Adrenal gland (tissue), 12 donors: ENCODE measurements around the gene DLK1. TPM values are rescaled to one million over a fixed set of nuclear protein-coding genes. Genes with fewer than 3 reads are reported as not detected.

Experiments used
- DNase-seq, 7 donors: peaks; one replicate each; pipeline ENCODE4 v3.0.0-alpha.2; 2019 to 2020
- H3K27ac ChIP-seq, 5 donors: fragments of 200-600 bp; sonication (generic) in 4 of 5; 1 replicate in 3 of 5; 2 replicates in 2 of 5; pipeline versions ENCODE4 v1.5.1 to v1.8.0; 2016 to 2020; ENCODE audit warnings: mild to moderate bottlenecking in 1 of 5
- H3K27me3 ChIP-seq: fragments of 200-600 bp; 2 replicates; pipeline ENCODE4 v1.8.0; 2021
- H3K36me3 ChIP-seq, 2 donors: fragments of 200-600 bp; replicated peaks in 1 of 2; 1 replicate in 1 of 2; 2 replicates in 1 of 2; pipeline versions ENCODE4 v1.5.1 to v1.8.0; 2018 to 2022
- H3K4me1 ChIP-seq, 2 donors: fragments of 200-600 bp; replicated peaks in 1 of 2; 1 replicate in 1 of 2; 2 replicates in 1 of 2; pipeline versions ENCODE4 v1.5.1 to v1.8.0; 2018 to 2021
- H3K4me3 ChIP-seq, 4 donors: fragments of 200-600 bp; sonication (generic) in 3 of 4; one replicate each; pipeline ENCODE4 v1.5.1; 2016 to 2018
- H3K9me3 ChIP-seq, 3 donors: fragments of 200-600 bp; sonication (generic) in 1 of 3; replicated peaks in 1 of 3; 1 replicate in 2 of 3; 2 replicates in 1 of 3; pipeline versions ENCODE4 v1.5.1 to v1.8.0; 2016 to 2021
- CTCF ChIP-seq, 6 experiments: fragments of 450-650 bp in 4 of 6; fragments of 200-600 bp in 2 of 6; sonication (generic) in 1 of 6; IDR thresholded peaks; 1 replicate in 5 of 6; 2 replicates in 1 of 6; pipeline versions ENCODE4 v1.5.1 to v1.8.0; 2016 to 2021; ENCODE audit warnings: antibody characterized with exemption in 6 of 6, mild to moderate bottlenecking in 2 of 6, moderate library complexity in 1 of 6
- POLR2A ChIP-seq, 2 donors: fragments of 450-650 bp; IDR thresholded peaks; one replicate each; pipeline ENCODE4 v1.6.1; 2017; ENCODE audit warnings: antibody characterized with exemption in 2 of 2, mild to moderate bottlenecking in 2 of 2, moderate library complexity in 1 of 2
- WGBS, 4 donors: extraction: QIAGEN DNeasy Blood & Tissue Kit in 2 of 4; methylation state at CpG; one replicate each; pipeline versions ENCODE4 v1.1.5 to v1.1.7; 2013 to 2017; 5-methylcytosine and 5-hydroxymethylcytosine counted together
- intact Hi-C, 2 donors: fragments of 100-400 bp; cut with DNase I; formaldehyde crosslinking; loops; one replicate each; pipeline versions ENCODE4 v1.14.1 to v1.15.0; 2022 to 2023
- polyA plus RNA-seq, 3 donors: library from polyadenylated mRNA; stranded (reverse); fragments of 200-250 nt in 2 of 3; fragments of 350-450 nt in 1 of 3; fragmentation: Illumina TruSeq in 1 of 3; extraction: RNeasy Lipid Tissue Mini Kit (QIAGEN cat#74804) in 1 of 3; gene quantifications; one replicate each; pipeline ENCODE4 v1.2.3, GENCODE V29; 2013 to 2014
- total RNA-seq, 9 donors: library from RNA; depleted of rRNA in 4 of 9; stranded (reverse); fragments of >200 nt in 4 of 9; fragments of 120-200 nt in 1 of 9; fragmentation: NEBNext Ultra II Directional in 1 of 9; extraction: Animal tissue kit (Norgen Biotek cat#: 25700) in 1 of 9; gene quantifications; one replicate each; pipeline versions ENCODE4 v1.1.0 to v1.2.4, GENCODE V29; 2013 to 2023
- donor health status: healthy with polysubstance abuse.
- donor health status: Bipolar disorder and iron deficiency.
- donor health status: DM: yes; HTN: yes; CAD: no.
- donor health status: DM: no; HTN: no; CAD: no.
- donor health status: DM: no; HTN: no; CAD: no.
- donor health status: DM: yes; HTN: yes; CAD: no.

DLK1 gene
- total and polyA plus RNA-seq, 12 donors: 426 to 2,787 (median 1,682) TPM

GRCh38 chr14:100715803-100716202, 10.9 kb upstream of the DLK1 start:
- Histone ChIP-seq H3K27me3 (no peaks in the 10 kb centered on the region), H3K27ac (no peak overlapping the region), H3K4me1 (peaks cover 16 to 31% of the 10 kb centered on the region in 2 donors), H3K9me3 (no peaks in the 10 kb centered on the region), H3K36me3 (no peaks in the 10 kb centered on the region), H3K4me3 (no peak overlapping the region)
- no peak for TF ChIP-seq POLR2A (IDR thresholded peaks at IDR 0.05)
- TF ChIP-seq CTCF (IDR thresholded peaks at IDR 0.05): no peak
- 58 to 74% (median 64%) methylated on average over 2 of the region's 2 CpGs for WGBS, 4 donors
- intact Hi-C loops: loop anchor here in 1 of 2 donors (10.0 kb wide), 1 partner anchor 99 kb away; no protein-coding TSS in a partner anchor
- no peak for DNase-seq

GRCh38 chr14:100717386-100717785, 9.3 kb upstream of the DLK1 start:
- DNase-seq: no peak
- H3K27ac ChIP-seq: no peak overlapping the region
- no peak overlapping the region for H3K4me3 ChIP-seq
- intact Hi-C loops: loop anchor here in 1 of 2 donors (10.0 kb wide), 1 partner anchor 97 kb away; no protein-coding TSS in a partner anchor
- H3K36me3 ChIP-seq: no peaks in the 10 kb centered on the region
- H3K4me1 ChIP-seq: peaks cover 0 to 15% of the 10 kb centered on the region in 2 donors
- no peaks in the 10 kb centered on the region for H3K27me3 ChIP-seq
- 68 to 79% (median 76%) methylated on average over 11 to 12 of the region's 12 CpGs for WGBS, 4 donors
- TF ChIP-seq CTCF (IDR thresholded peaks at IDR 0.05): no peak
- TF ChIP-seq POLR2A (IDR thresholded peaks at IDR 0.05): no peak
- H3K9me3 ChIP-seq: no peaks in the 10 kb centered on the region

GRCh38 chr14:100719976-100720520, 6.6 kb upstream of the DLK1 start:
- intact Hi-C loops: loop anchor here in 1 of 2 donors (10.0 kb wide), 1 partner anchor 95 kb away; no protein-coding TSS in a partner anchor
- no peak overlapping the region for H3K4me3 ChIP-seq
- H3K4me1 ChIP-seq: peaks cover 0 to under 1% of the 10 kb centered on the region in 2 donors
- WGBS, 4 donors: 79 to 94% (median 87%) methylated on average over 10 to 13 of the region's 13 CpGs
- no peaks in the 10 kb centered on the region for H3K9me3 ChIP-seq
- H3K36me3 ChIP-seq: no peaks in the 10 kb centered on the region
- TF ChIP-seq POLR2A (IDR thresholded peaks at IDR 0.05): no peak
- DNase-seq: peak in 1 of 7 donors; percentile 84
- H3K27me3 ChIP-seq: no peaks in the 10 kb centered on the region
- H3K27ac ChIP-seq: no peak overlapping the region

GRCh38 chr14:100721568-100721967, 5.1 kb upstream of the DLK1 start:
- intact Hi-C loops: no loop called here
- no peak overlapping the region for H3K4me3 ChIP-seq
- H3K27me3 ChIP-seq: no peaks in the 10 kb centered on the region
- no peak for TF ChIP-seq CTCF (IDR thresholded peaks at IDR 0.05)
- no peak for TF ChIP-seq POLR2A (IDR thresholded peaks at IDR 0.05)
- no peaks in the 10 kb centered on the region for H3K9me3 ChIP-seq
- no peaks in the 10 kb centered on the region for H3K36me3 ChIP-seq
- no peaks in the 10 kb centered on the region for H3K4me1 ChIP-seq
- no peak for DNase-seq
- no peak overlapping the region for H3K27ac ChIP-seq
- WGBS, 4 donors: 74 to 83% (median 77%) methylated on average over 5 of the region's 5 CpGs

GRCh38 chr14:100722367-100722766, 4.3 kb upstream of the DLK1 start:
- Histone ChIP-seq H3K4me1 (no peaks in the 10 kb centered on the region), H3K27ac (no peak overlapping the region), H3K27me3 (no peaks in the 10 kb centered on the region), H3K9me3 (no peaks in the 10 kb centered on the region), H3K4me3 (no peak overlapping the region), H3K36me3 (no peaks in the 10 kb centered on the region)
- intact Hi-C loops: no loop called here
- 91 to 96% (median 93%) methylated on average over 4 to 5 of the region's 5 CpGs for whole genome bisulfite sequencing, 4 donors
- no peak for TF ChIP-seq CTCF (IDR thresholded peaks at IDR 0.05)
- no peak for TF ChIP-seq POLR2A (IDR thresholded peaks at IDR 0.05)
- no peak for DNase-seq
